Measurements from ENCODE around the gene B3GALT4. TPM values are rescaled to one million over a fixed set of nuclear protein-coding genes. Genes with fewer than 3 reads are reported as not detected.

Gene B3GALT4
- total and polyA plus RNA-seq, 2 of the 13 experiments (the other 11 are each of a cell fraction or from before 2014, with no cell fraction given): 0.04 to 0.27 TPM

DNA sequence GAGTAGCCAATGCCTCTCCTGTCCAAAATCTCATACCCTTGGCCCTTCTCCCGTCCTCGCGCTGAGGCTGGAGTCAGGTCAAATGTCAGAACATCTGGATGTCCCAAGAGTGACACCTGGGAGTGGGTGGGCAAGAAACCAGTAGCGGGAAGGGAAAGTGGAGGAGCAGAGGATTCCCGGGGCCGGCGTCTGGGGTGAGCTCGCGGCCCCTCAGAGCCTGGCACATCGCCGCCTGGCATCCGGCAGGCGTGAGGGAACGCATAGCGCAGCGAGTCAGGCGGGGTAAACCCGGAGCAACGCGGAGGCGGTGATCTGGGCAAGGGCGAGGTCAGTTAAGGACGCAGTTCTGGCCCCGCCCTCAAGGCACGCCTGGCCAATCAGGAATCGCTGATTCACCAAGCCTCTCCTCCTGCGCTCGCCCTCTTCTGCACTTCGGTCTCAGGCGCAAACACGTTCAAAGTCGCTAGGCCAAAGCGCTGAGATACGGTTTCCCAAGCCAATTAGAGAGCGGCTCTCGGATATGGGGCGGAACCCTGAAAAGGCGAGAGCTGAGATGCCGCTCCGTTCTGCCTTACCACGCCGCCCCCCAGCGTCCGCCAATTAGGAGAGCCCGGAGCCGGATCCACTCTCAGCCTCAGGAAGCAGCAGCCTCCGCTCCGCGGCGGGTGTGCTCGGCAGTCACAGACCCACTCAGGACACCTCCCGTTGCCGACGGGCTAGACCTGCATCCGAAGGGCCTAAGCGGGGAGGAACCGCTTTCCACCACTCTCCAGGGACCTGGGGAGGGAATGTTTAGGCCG lies 27.8 kb upstream of the B3GALT4 start (continued):
- TF ChIP-seq FOXA1 (IDR thresholded peaks at IDR 0.05) (no peak), FOXA1 (CRISPR knock-in tag; IDR thresholded peaks at IDR 0.05) (peak; percentile 41), ZBTB8A (CRISPR knock-in tag; IDR thresholded peaks at IDR 0.05; ENCODE audit: borderline replicate concordance, low read depth) (0 out of 2 replicates have a peak, but pooled peaks have one; percentile 85), ZNF101 (CRISPR knock-in tag; IDR thresholded peaks at IDR 0.05; ENCODE audit: borderline replicate concordance, low read depth) (no peak; the same call in 1 of the 2 replicates), SIN3A (IDR thresholded peaks at IDR 0.05; ENCODE audit: borderline replicate concordance, low read depth, low read length) (peak; percentile 61; the same call in 1 of the 2 replicates), ZNF761 (CRISPR knock-in tag; conservative IDR thresholded peaks at IDR 0.05) (peak; percentile 78; the same call in 1 of the 2 replicates), KLF15 (CRISPR knock-in tag; IDR thresholded peaks at IDR 0.05; ENCODE audit: borderline replicate concordance) (peak; percentile 87; the same call in 1 of the 2 replicates), TEAD2 (CRISPR knock-in tag; IDR thresholded peaks at IDR 0.05) (no peak), SAFB2 (CRISPR knock-in tag; IDR thresholded peaks at IDR 0.05; ENCODE audit: borderline replicate concordance, low read depth) (no peak; the same call in 1 of the 2 replicates), ZNF44 (CRISPR knock-in tag; IDR thresholded peaks at IDR 0.05) (no peak), GABPA (IDR thresholded peaks at IDR 0.05; ENCODE audit: low read depth, low read length) (peak; percentile 45), GABPA (CRISPR knock-in tag; IDR thresholded peaks at IDR 0.05; ENCODE audit: low read depth) (peak; percentile 82), NCOA5 (CRISPR knock-in tag; IDR thresholded peaks at IDR 0.05) (no peak), MIXL1 (CRISPR knock-in tag; IDR thresholded peaks at IDR 0.05) (peak; percentile 91), ZNF724P (CRISPR knock-in tag; IDR thresholded peaks at IDR 0.05; ENCODE audit: borderline replicate concordance) (peak; percentile 77; the same call in 1 of the 2 replicates)
- TF ChIP-seq, protein P1, sequence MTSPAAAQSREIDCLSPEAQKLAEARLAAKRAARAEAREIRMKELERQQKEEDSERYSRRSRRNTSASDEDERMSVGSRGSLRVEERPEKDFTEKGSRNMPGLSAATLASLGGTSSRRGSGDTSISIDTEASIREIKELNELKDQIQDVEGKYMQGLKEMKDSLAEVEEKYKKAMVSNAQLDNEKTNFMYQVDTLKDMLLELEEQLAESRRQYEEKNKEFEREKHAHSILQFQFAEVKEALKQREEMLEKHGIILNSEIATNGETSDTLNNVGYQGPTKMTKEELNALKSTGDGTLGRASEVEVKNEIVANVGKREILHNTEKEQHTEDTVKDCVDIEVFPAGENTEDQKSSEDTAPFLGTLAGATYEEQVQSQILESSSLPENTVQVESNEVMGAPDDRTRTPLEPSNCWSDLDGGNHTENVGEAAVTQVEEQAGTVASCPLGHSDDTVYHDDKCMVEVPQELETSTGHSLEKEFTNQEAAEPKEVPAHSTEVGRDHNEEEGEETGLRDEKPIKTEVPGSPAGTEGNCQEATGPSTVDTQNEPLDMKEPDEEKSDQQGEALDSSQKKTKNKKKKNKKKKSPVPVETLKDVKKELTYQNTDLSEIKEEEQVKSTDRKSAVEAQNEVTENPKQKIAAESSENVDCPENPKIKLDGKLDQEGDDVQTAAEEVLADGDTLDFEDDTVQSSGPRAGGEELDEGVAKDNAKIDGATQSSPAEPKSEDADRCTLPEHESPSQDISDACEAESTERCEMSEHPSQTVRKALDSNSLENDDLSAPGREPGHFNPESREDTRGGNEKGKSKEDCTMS (CRISPR knock-in tag; conservative IDR thresholded peaks at IDR 0.05): 0 out of 2 replicates have a peak, but pooled peaks have one; percentile 48
- TF ChIP-seq, protein P2, sequence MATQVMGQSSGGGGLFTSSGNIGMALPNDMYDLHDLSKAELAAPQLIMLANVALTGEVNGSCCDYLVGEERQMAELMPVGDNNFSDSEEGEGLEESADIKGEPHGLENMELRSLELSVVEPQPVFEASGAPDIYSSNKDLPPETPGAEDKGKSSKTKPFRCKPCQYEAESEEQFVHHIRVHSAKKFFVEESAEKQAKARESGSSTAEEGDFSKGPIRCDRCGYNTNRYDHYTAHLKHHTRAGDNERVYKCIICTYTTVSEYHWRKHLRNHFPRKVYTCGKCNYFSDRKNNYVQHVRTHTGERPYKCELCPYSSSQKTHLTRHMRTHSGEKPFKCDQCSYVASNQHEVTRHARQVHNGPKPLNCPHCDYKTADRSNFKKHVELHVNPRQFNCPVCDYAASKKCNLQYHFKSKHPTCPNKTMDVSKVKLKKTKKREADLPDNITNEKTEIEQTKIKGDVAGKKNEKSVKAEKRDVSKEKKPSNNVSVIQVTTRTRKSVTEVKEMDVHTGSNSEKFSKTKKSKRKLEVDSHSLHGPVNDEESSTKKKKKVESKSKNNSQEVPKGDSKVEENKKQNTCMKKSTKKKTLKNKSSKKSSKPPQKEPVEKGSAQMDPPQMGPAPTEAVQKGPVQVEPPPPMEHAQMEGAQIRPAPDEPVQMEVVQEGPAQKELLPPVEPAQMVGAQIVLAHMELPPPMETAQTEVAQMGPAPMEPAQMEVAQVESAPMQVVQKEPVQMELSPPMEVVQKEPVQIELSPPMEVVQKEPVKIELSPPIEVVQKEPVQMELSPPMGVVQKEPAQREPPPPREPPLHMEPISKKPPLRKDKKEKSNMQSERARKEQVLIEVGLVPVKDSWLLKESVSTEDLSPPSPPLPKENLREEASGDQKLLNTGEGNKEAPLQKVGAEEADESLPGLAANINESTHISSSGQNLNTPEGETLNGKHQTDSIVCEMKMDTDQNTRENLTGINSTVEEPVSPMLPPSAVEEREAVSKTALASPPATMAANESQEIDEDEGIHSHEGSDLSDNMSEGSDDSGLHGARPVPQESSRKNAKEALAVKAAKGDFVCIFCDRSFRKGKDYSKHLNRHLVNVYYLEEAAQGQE (IDR thresholded peaks at IDR 0.05; ENCODE audit: borderline replicate concordance in 1 of 2, low read depth in 1 of 2, low read length in 2 of 2): 0 out of 4 replicates have a peak, but pooled peaks of 1 of the 2 experiments have one; percentile 11
- TF ChIP-seq, protein P3, sequence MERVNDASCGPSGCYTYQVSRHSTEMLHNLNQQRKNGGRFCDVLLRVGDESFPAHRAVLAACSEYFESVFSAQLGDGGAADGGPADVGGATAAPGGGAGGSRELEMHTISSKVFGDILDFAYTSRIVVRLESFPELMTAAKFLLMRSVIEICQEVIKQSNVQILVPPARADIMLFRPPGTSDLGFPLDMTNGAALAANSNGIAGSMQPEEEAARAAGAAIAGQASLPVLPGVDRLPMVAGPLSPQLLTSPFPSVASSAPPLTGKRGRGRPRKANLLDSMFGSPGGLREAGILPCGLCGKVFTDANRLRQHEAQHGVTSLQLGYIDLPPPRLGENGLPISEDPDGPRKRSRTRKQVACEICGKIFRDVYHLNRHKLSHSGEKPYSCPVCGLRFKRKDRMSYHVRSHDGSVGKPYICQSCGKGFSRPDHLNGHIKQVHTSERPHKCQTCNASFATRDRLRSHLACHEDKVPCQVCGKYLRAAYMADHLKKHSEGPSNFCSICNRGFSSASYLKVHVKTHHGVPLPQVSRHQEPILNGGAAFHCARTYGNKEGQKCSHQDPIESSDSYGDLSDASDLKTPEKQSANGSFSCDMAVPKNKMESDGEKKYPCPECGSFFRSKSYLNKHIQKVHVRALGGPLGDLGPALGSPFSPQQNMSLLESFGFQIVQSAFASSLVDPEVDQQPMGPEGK (CRISPR knock-in tag; IDR thresholded peaks at IDR 0.05): no peak; the same call in none of the 2 replicates
- TF ChIP-seq, protein P4, sequence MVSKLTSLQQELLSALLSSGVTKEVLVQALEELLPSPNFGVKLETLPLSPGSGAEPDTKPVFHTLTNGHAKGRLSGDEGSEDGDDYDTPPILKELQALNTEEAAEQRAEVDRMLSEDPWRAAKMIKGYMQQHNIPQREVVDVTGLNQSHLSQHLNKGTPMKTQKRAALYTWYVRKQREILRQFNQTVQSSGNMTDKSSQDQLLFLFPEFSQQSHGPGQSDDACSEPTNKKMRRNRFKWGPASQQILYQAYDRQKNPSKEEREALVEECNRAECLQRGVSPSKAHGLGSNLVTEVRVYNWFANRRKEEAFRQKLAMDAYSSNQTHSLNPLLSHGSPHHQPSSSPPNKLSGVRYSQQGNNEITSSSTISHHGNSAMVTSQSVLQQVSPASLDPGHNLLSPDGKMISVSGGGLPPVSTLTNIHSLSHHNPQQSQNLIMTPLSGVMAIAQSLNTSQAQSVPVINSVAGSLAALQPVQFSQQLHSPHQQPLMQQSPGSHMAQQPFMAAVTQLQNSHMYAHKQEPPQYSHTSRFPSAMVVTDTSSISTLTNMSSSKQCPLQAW (CRISPR knock-in tag; IDR thresholded peaks at IDR 0.05): peak; percentile 12
